Measurements from ENCODE around the gene ANKRD11. TPM values are rescaled to one million over a fixed set of nuclear protein-coding genes. Genes with fewer than 3 reads are reported as not detected.
"Not testable (repeated sequence)": the region's sequence is repeated elsewhere in the genome, so short reads cannot be mapped to it uniquely, and the experiment has no call there.

Gene ANKRD11
- total and polyA plus RNA-seq, 2 donors (not counting 1 experiment from before 2014, with no cell fraction given), result 41.5 to 71.2 TPM

- TF ChIP-seq EZH2 (IDR thresholded peaks at IDR 0.05; ENCODE audit: low read length, missing control alignments), result no peak
- H4K20me1 ChIP-seq (ENCODE audit: control insufficient read depth, extremely low read depth, insufficient read depth, low read length), result no peaks in the 10 kb centered on the region
- H2AFZ ChIP-seq (ENCODE audit: low read length), result no peak overlapping the region
- no peaks in the 10 kb centered on the region for H3K9me3 ChIP-seq (ENCODE audit: control insufficient read depth, insufficient read depth, low read depth, low read length)
- H3K4me2 ChIP-seq (ENCODE audit: extremely low read depth, insufficient read depth, low read length), result no peak overlapping the region
- peak in 1 of 2 donors; percentile 95 for DNase-seq (ENCODE audit: low read depth in 2 of 2)
- peak overlapping the region; percentile 98 for H3K27ac ChIP-seq (ENCODE audit: insufficient read depth, low read length)
- no peaks in the 10 kb centered on the region for H3K27me3 ChIP-seq (ENCODE audit: control insufficient read depth, insufficient read depth, low read length)
- H3K79me2 ChIP-seq (ENCODE audit: control insufficient read depth, insufficient read depth, low read length), result peaks cover 72% of the 10 kb centered on the region
- H3K9ac ChIP-seq (ENCODE audit: insufficient read depth, low read length), result no peak overlapping the region
- no peak overlapping the region for H3K4me3 ChIP-seq (replicated peaks in 1 of 4; ENCODE audit: control extremely low read depth in 1 of 4, insufficient read depth in 1 of 4, low read depth in 3 of 4, low read length in 4 of 4)
- peaks cover 25% of the 10 kb centered on the region for H3K36me3 ChIP-seq (ENCODE audit: control insufficient read depth, insufficient read depth, low read length)
- peaks cover 17% of the 10 kb centered on the region for H3K4me1 ChIP-seq (ENCODE audit: control insufficient read depth, extremely low read depth, insufficient read depth, low read length)
These were observed 189.9 kb downstream of the ANKRD11 start for GRCh38 chr16:89300311-89300975.

GRCh38 chr16:89299357-89300111 is 190.8 kb downstream of the ANKRD11 start:
- Histone ChIP-seq H3K36me3 (ENCODE audit: control insufficient read depth, insufficient read depth, low read length) (peaks cover 21% of the 10 kb centered on the region), H3K4me1 (ENCODE audit: control insufficient read depth, extremely low read depth, insufficient read depth, low read length) (peaks cover 17% of the 10 kb centered on the region), H3K27ac (ENCODE audit: insufficient read depth, low read length) (peak overlapping the region; percentile 98), H3K79me2 (ENCODE audit: control insufficient read depth, insufficient read depth, low read length) (peaks cover 77% of the 10 kb centered on the region)
- H3K27me3 ChIP-seq (ENCODE audit: control insufficient read depth, insufficient read depth, low read length); DNase-seq (ENCODE audit: low read depth in 2 of 2); H3K4me3 ChIP-seq (replicated peaks in 1 of 4; ENCODE audit: control extremely low read depth in 1 of 4, insufficient read depth in 1 of 4, low read depth in 3 of 4, low read length in 4 of 4); H3K4me2 ChIP-seq (ENCODE audit: extremely low read depth, insufficient read depth, low read length); H3K9ac ChIP-seq (ENCODE audit: insufficient read depth, low read length); H4K20me1 ChIP-seq (ENCODE audit: control insufficient read depth, extremely low read depth, insufficient read depth, low read length); H3K9me3 ChIP-seq (ENCODE audit: control insufficient read depth, insufficient read depth, low read depth, low read length); H2AFZ ChIP-seq (ENCODE audit: low read length): not testable (repeated sequence)

GRCh38 chr16:89298623-89299225 is 191.6 kb downstream of the ANKRD11 start:
- H2AFZ ChIP-seq (ENCODE audit: low read length), result no peak overlapping the region
- peaks cover 17% of the 10 kb centered on the region for H3K4me1 ChIP-seq (ENCODE audit: control insufficient read depth, extremely low read depth, insufficient read depth, low read length)
- no peaks in the 10 kb centered on the region for H3K9me3 ChIP-seq (ENCODE audit: control insufficient read depth, insufficient read depth, low read depth, low read length)
- peak in 1 of 2 donors; percentile 36 for DNase-seq (ENCODE audit: low read depth in 2 of 2)
- peak overlapping the region; percentile 14 for H3K27ac ChIP-seq (ENCODE audit: insufficient read depth, low read length)
- H3K36me3 ChIP-seq (ENCODE audit: control insufficient read depth, insufficient read depth, low read length), result peaks cover 12% of the 10 kb centered on the region
- H3K9ac ChIP-seq (ENCODE audit: insufficient read depth, low read length), result no peak overlapping the region
- no peaks in the 10 kb centered on the region for H3K27me3 ChIP-seq (ENCODE audit: control insufficient read depth, insufficient read depth, low read length)
- no peaks in the 10 kb centered on the region for H4K20me1 ChIP-seq (ENCODE audit: control insufficient read depth, extremely low read depth, insufficient read depth, low read length)
- TF ChIP-seq EZH2 (IDR thresholded peaks at IDR 0.05; ENCODE audit: low read length, missing control alignments) (no peak), CTCF (conservative IDR thresholded peaks at IDR 0.05 in 1 of 2, IDR thresholded peaks at IDR 0.05 in 1 of 2; ENCODE audit: low read depth in 1 of 2, low read length in 2 of 2) (no peak)
- peaks cover 74% of the 10 kb centered on the region for H3K79me2 ChIP-seq (ENCODE audit: control insufficient read depth, insufficient read depth, low read length)
- no peak overlapping the region for H3K4me3 ChIP-seq (replicated peaks in 1 of 4; ENCODE audit: control extremely low read depth in 1 of 4, insufficient read depth in 1 of 4, low read depth in 3 of 4, low read length in 4 of 4)
- no peak overlapping the region for H3K4me2 ChIP-seq (ENCODE audit: extremely low read depth, insufficient read depth, low read length)
